ENCODE results near the gene ZNF552. TPM values are rescaled to one million over a fixed set of nuclear protein-coding genes. Genes with fewer than 3 reads are reported as not detected.
A peak's percentile ranks its signal among the peaks of the same experiment; 100 is the strongest.
"Not testable (repeated sequence)": the region's sequence is repeated elsewhere in the genome, so short reads cannot be mapped to it uniquely, and the experiment has no call there.

The ZNF552 gene
- total RNA-seq, 4 donors from 2014 or later: 2.7 to 8.7 (median 4.5) TPM

GRCh38 chr19:57816652-57817051 is 1.9 kb upstream of the ZNF552 start:
- ATAC-seq: no peak
- H3K4me1 ChIP-seq: peaks cover 0 to 39% (median 13%) of the 10 kb centered on the region in 3 donors
- H3K4me3 ChIP-seq: no peak overlapping the region
- no peaks in the 10 kb centered on the region for H3K27me3 ChIP-seq
- no peaks in the 10 kb centered on the region for H3K9me3 ChIP-seq
- no peak for TF ChIP-seq POLR2AphosphoS5 (IDR thresholded peaks at IDR 0.05)
- TF ChIP-seq CTCF (IDR thresholded peaks at IDR 0.05): no peak
- no peak for TF ChIP-seq EP300 (IDR thresholded peaks at IDR 0.05)
- no peak for TF ChIP-seq POLR2A (IDR thresholded peaks at IDR 0.05)
- H3K27ac ChIP-seq: no peak overlapping the region
- WGBS, 2 donors (ENCODE audit: low coverage in 1 of 2): 91 to 94% methylated on average over 3 to 6 of the region's 7 CpGs
- peaks cover 0 to 14% of the 10 kb centered on the region in 2 donors for H3K36me3 ChIP-seq

- peaks cover 0 to 32% (median 10%) of the 10 kb centered on the region in 3 donors for H3K4me1 ChIP-seq
- no peaks in the 10 kb centered on the region for H3K27me3 ChIP-seq
- ATAC-seq: no peak
- H3K4me3 ChIP-seq: peak overlapping the region; percentile 65 to 75
- peak overlapping the region in 3 of 4 donors; percentile 81 to 83 (median 82) for H3K27ac ChIP-seq
- WGBS, 2 donors (ENCODE audit: low coverage in 1 of 2): 70 to 84% methylated on average over 5 to 7 of the region's 17 CpGs
- no peaks in the 10 kb centered on the region for H3K9me3 ChIP-seq
- TF ChIP-seq CTCF (IDR thresholded peaks at IDR 0.05) (no peak), EP300 (IDR thresholded peaks at IDR 0.05) (no peak), POLR2AphosphoS5 (IDR thresholded peaks at IDR 0.05) (no peak), POLR2A (IDR thresholded peaks at IDR 0.05) (no peak)
- peaks cover 0 to 21% of the 10 kb centered on the region in 2 donors for H3K36me3 ChIP-seq
Measured at GRCh38 chr19:57815247-57816075, 748 bp upstream of the ZNF552 start.

- Histone ChIP-seq H3K4me3 (peak overlapping the region; percentile 65 to 75), H3K9me3 (no peaks in the 10 kb centered on the region), H3K27me3 (no peaks in the 10 kb centered on the region), H3K27ac (peak overlapping the region in 3 of 4 donors; percentile 81 to 83 (median 82)), H3K36me3 (peaks cover 0 to 36% of the 10 kb centered on the region in 2 donors), H3K4me1 (peaks cover 0 to 24% (median 7%) of the 10 kb centered on the region in 3 donors)
- no peak for TF ChIP-seq EP300 (IDR thresholded peaks at IDR 0.05)
- TF ChIP-seq POLR2A (IDR thresholded peaks at IDR 0.05): no peak
- no peak for TF ChIP-seq CTCF (IDR thresholded peaks at IDR 0.05)
- TF ChIP-seq POLR2AphosphoS5 (IDR thresholded peaks at IDR 0.05): no peak
- ATAC-seq: no peak
- 29 to 42% methylated on average over 7 to 12 of the region's 13 CpGs for WGBS, 2 donors (ENCODE audit: low coverage in 1 of 2)
Measured at GRCh38 chr19:57813919-57814504, 701 bp downstream of the ZNF552 start.

- H3K9me3 ChIP-seq, H3K27ac ChIP-seq, ATAC-seq, H3K27me3 ChIP-seq, H3K4me3 ChIP-seq: not testable (repeated sequence)
- peaks cover 0 to 20% (median 7%) of the 10 kb centered on the region in 3 donors for H3K4me1 ChIP-seq
- 97 to 100% methylated on average over 2 to 6 of the region's 13 CpGs for WGBS, 2 donors (ENCODE audit: low coverage in 1 of 2)
- peaks cover 0 to 42% of the 10 kb centered on the region in 2 donors for H3K36me3 ChIP-seq
Measured at GRCh38 chr19:57812975-57813820, 1.5 kb downstream of the ZNF552 start.

- Histone ChIP-seq H3K27me3 (no peaks in the 10 kb centered on the region), H3K4me3 (no peak overlapping the region), H3K27ac (no peak overlapping the region), H3K4me1 (peaks cover 0 to 20% (median 7%) of the 10 kb centered on the region in 3 donors), H3K9me3 (no peaks in the 10 kb centered on the region), H3K36me3 (peaks cover 0 to 51% of the 10 kb centered on the region in 2 donors)
- TF ChIP-seq POLR2A (IDR thresholded peaks at IDR 0.05) (no peak), EP300 (IDR thresholded peaks at IDR 0.05) (no peak), CTCF (IDR thresholded peaks at IDR 0.05) (no peak), POLR2AphosphoS5 (IDR thresholded peaks at IDR 0.05) (no peak)
- ATAC-seq: no peak
- WGBS, 2 donors (ENCODE audit: low coverage in 1 of 2): 90 to 91% methylated on average over 2 to 3 of the region's 3 CpGs
Measured at GRCh38 chr19:57812226-57812625, 2.5 kb downstream of the ZNF552 start.

- not testable (repeated sequence) for H3K27me3 ChIP-seq, H3K27ac ChIP-seq, ATAC-seq, H3K4me3 ChIP-seq, H3K9me3 ChIP-seq
- H3K36me3 ChIP-seq: peaks cover 0 to 67% of the 10 kb centered on the region in 2 donors
- H3K4me1 ChIP-seq: peaks cover 0 to 20% (median 7%) of the 10 kb centered on the region in 3 donors
- WGBS, 2 donors (ENCODE audit: low coverage in 1 of 2): 62 to 94% methylated on average over 4 to 14 of the region's 17 CpGs
Measured at GRCh38 chr19:57810410-57811295, 4.1 kb downstream of the ZNF552 start.
